ENCODE results near the gene ADAMTS2. TPM values are rescaled to one million over a fixed set of nuclear protein-coding genes. Genes with fewer than 3 reads are reported as not detected.

Gene ADAMTS2
- total RNA-seq, 1 donor from 2014 or later, result not detected

- DNase-seq (ENCODE audit: low spot score), result no peak
- intact Hi-C loops (cut with micrococcal nuclease), result no loop called here
- no peaks in the 10 kb centered on the region for H3K4me1 Mint-ChIP-seq (ENCODE audit: low read depth)
- no peak overlapping the region for H3K27ac Mint-ChIP-seq
- H3K4me3 Mint-ChIP-seq (ENCODE audit: low read depth), result no peak overlapping the region
- H3K27me3 Mint-ChIP-seq (ENCODE audit: low read depth), result no peaks in the 10 kb centered on the region
- H3K36me3 Mint-ChIP-seq (ENCODE audit: low read depth), result no peaks in the 10 kb centered on the region
- H3K9me3 Mint-ChIP-seq, result peaks cover 5% of the 10 kb centered on the region
Observed at GRCh38 chr5:179244044-179244443, 101.2 kb downstream of the ADAMTS2 start.

DNA sequence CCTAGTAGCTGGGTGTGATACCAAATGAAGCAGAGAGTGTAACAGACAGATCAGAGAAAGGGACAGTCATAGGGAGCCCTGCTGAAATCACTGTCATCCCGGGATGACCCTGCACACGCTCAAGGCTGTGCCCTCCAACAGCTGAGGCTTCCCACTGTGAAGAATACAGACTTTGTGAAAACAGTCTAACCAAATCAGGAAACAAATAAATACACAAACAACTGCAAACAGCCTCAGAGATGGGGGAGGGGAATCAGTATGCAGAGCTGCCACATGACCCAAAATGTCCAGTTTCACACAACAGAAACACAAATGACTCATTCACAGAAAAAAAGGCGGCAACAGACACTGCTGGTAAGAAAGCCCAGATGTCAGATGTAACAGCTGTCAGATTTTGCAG lies 101.9 kb downstream of the ADAMTS2 start:
- Mint-ChIP-seq H3K4me1 (ENCODE audit: low read depth) (no peaks in the 10 kb centered on the region), H3K36me3 (ENCODE audit: low read depth) (no peaks in the 10 kb centered on the region), H3K27ac (no peak overlapping the region), H3K9me3 (peaks cover 5% of the 10 kb centered on the region), H3K4me3 (ENCODE audit: low read depth) (no peak overlapping the region), H3K27me3 (ENCODE audit: low read depth) (no peaks in the 10 kb centered on the region)
- intact Hi-C loops (cut with micrococcal nuclease), result no loop called here
- no peak for DNase-seq (ENCODE audit: low spot score)

- Mint-ChIP-seq H3K27ac (no peak overlapping the region), H3K4me1 (ENCODE audit: low read depth) (no peaks in the 10 kb centered on the region), H3K4me3 (ENCODE audit: low read depth) (no peak overlapping the region), H3K27me3 (ENCODE audit: low read depth) (no peaks in the 10 kb centered on the region), H3K9me3 (peaks cover 5% of the 10 kb centered on the region), H3K36me3 (ENCODE audit: low read depth) (no peaks in the 10 kb centered on the region)
- no peak for DNase-seq (ENCODE audit: low spot score)
- intact Hi-C loops (cut with micrococcal nuclease), result no loop called here
Observed at GRCh38 chr5:179242676-179243075, 102.6 kb downstream of the ADAMTS2 start.

DNA sequence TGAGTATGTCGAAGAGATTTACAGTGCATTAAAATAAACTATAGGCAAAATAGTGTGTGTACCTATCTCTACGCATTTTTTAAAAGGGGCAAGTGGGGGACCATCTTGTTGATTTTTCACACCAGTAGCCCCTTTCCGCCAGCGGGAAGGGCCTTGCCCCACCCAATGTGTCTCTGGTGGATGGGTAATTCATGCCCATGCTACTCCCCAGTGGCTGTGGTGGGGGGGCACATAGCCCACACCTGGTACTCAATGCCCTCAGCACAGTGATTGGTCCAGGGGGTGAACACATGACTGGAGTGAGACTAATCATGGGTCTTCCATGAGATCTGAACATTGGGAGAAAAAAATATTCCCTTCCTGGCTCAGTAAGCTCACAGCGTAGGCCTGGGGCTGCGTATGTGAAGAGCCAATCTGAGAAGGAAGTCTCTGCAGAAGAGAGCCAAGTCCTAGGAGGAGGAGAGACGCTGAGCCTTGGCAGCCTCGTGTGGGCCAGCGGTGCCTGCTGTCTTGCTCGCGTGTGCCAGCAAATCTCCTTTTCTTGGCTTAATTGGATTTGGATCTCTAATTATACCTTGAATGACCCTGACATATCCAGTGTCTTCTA lies 103.4 kb downstream of the ADAMTS2 start:
- no peaks in the 10 kb centered on the region for H3K4me1 Mint-ChIP-seq (ENCODE audit: low read depth)
- H3K9me3 Mint-ChIP-seq, result peaks cover 5% of the 10 kb centered on the region
- no peak overlapping the region for H3K4me3 Mint-ChIP-seq (ENCODE audit: low read depth)
- H3K27ac Mint-ChIP-seq, result no peak overlapping the region
- no peak for DNase-seq (ENCODE audit: low spot score)
- intact Hi-C loops (cut with micrococcal nuclease), result no loop called here
- H3K36me3 Mint-ChIP-seq (ENCODE audit: low read depth), result no peaks in the 10 kb centered on the region
- H3K27me3 Mint-ChIP-seq (ENCODE audit: low read depth), result no peaks in the 10 kb centered on the region

DNA sequence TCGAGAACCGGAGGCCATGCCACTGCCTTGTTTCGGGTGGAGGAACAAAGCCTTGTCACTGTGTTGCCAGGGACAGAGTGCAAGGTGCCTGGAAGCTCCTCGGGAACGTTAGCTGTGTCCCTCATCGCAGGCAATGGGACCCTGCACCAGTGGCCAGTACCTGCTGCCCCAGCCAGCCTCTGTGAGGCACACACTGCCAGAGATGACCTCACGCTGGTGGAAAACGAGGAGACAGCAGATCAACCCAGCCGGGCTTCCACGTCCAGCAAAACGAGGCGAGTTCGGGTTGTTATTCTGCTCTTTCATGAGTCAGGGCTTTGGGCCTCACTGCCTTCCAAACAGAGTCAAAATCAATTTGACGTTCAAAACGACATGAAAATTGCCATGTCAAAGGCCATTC lies 104.1 kb downstream of the ADAMTS2 start:
- no peaks in the 10 kb centered on the region for H3K36me3 Mint-ChIP-seq (ENCODE audit: low read depth)
- no peak overlapping the region for H3K4me3 Mint-ChIP-seq (ENCODE audit: low read depth)
- H3K4me1 Mint-ChIP-seq (ENCODE audit: low read depth), result no peaks in the 10 kb centered on the region
- no peaks in the 10 kb centered on the region for H3K9me3 Mint-ChIP-seq
- no peak for DNase-seq (ENCODE audit: low spot score)
- no peak overlapping the region for H3K27ac Mint-ChIP-seq
- intact Hi-C loops (cut with micrococcal nuclease), result no loop called here
- no peaks in the 10 kb centered on the region for H3K27me3 Mint-ChIP-seq (ENCODE audit: low read depth)

- Mint-ChIP-seq H3K27me3 (ENCODE audit: low read depth) (no peaks in the 10 kb centered on the region), H3K4me1 (ENCODE audit: low read depth) (no peaks in the 10 kb centered on the region), H3K9me3 (no peaks in the 10 kb centered on the region), H3K27ac (no peak overlapping the region), H3K36me3 (ENCODE audit: low read depth) (no peaks in the 10 kb centered on the region), H3K4me3 (ENCODE audit: low read depth) (no peak overlapping the region)
- intact Hi-C loops (cut with micrococcal nuclease), result no loop called here
- no peak for DNase-seq (ENCODE audit: low spot score)
Observed at GRCh38 chr5:179240561-179240960, 104.7 kb downstream of the ADAMTS2 start.

- no peaks in the 10 kb centered on the region for H3K36me3 Mint-ChIP-seq (ENCODE audit: low read depth)
- no peaks in the 10 kb centered on the region for H3K27me3 Mint-ChIP-seq (ENCODE audit: low read depth)
- no peak for DNase-seq (ENCODE audit: low spot score)
- no peaks in the 10 kb centered on the region for H3K9me3 Mint-ChIP-seq
- no peak overlapping the region for H3K27ac Mint-ChIP-seq
- H3K4me3 Mint-ChIP-seq (ENCODE audit: low read depth), result no peak overlapping the region
- H3K4me1 Mint-ChIP-seq (ENCODE audit: low read depth), result no peaks in the 10 kb centered on the region
- intact Hi-C loops (cut with micrococcal nuclease), result no loop called here
Observed at GRCh38 chr5:179239256-179240135, 105.8 kb downstream of the ADAMTS2 start.

- Mint-ChIP-seq H3K4me1 (ENCODE audit: low read depth) (no peaks in the 10 kb centered on the region), H3K27me3 (ENCODE audit: low read depth) (no peaks in the 10 kb centered on the region), H3K27ac (no peak overlapping the region), H3K36me3 (ENCODE audit: low read depth) (no peaks in the 10 kb centered on the region), H3K4me3 (ENCODE audit: low read depth) (no peak overlapping the region), H3K9me3 (no peaks in the 10 kb centered on the region)
- no peak for DNase-seq (ENCODE audit: low spot score)
- intact Hi-C loops (cut with micrococcal nuclease), result no loop called here
Observed at GRCh38 chr5:179238628-179238970, 106.7 kb downstream of the ADAMTS2 start.

- no peak for DNase-seq (ENCODE audit: low spot score)
- Mint-ChIP-seq H3K4me1 (ENCODE audit: low read depth) (no peaks in the 10 kb centered on the region), H3K4me3 (ENCODE audit: low read depth) (no peak overlapping the region), H3K9me3 (no peaks in the 10 kb centered on the region), H3K27me3 (ENCODE audit: low read depth) (no peaks in the 10 kb centered on the region), H3K27ac (no peak overlapping the region), H3K36me3 (ENCODE audit: low read depth) (no peaks in the 10 kb centered on the region)
- intact Hi-C loops (cut with micrococcal nuclease), result no loop called here
Observed at GRCh38 chr5:179237770-179238627, 107.3 kb downstream of the ADAMTS2 start.

GRCh38 chr5:179235416-179236400 lies 109.6 kb downstream of the ADAMTS2 start:
- no peaks in the 10 kb centered on the region for H3K27me3 Mint-ChIP-seq (ENCODE audit: low read depth)
- no peaks in the 10 kb centered on the region for H3K9me3 Mint-ChIP-seq

GRCh38 chr5:179234563-179235135 lies 110.6 kb downstream of the ADAMTS2 start:
- no peaks in the 10 kb centered on the region for H3K4me1 Mint-ChIP-seq (ENCODE audit: low read depth)
- no peaks in the 10 kb centered on the region for H3K36me3 Mint-ChIP-seq (ENCODE audit: low read depth)
- DNase-seq (ENCODE audit: low spot score), result no peak
- no peaks in the 10 kb centered on the region for H3K27me3 Mint-ChIP-seq (ENCODE audit: low read depth)
- intact Hi-C loops (cut with micrococcal nuclease), result no loop called here
- no peak overlapping the region for H3K4me3 Mint-ChIP-seq (ENCODE audit: low read depth)
- H3K27ac Mint-ChIP-seq, result no peak overlapping the region
- no peaks in the 10 kb centered on the region for H3K9me3 Mint-ChIP-seq

More at GRCh38 chr5:179235416-179236400, 109.6 kb downstream of the ADAMTS2 start:
- intact Hi-C loops (cut with micrococcal nuclease), result no loop called here
- H3K36me3 Mint-ChIP-seq (ENCODE audit: low read depth), result no peaks in the 10 kb centered on the region
- no peaks in the 10 kb centered on the region for H3K4me1 Mint-ChIP-seq (ENCODE audit: low read depth)
- no peak overlapping the region for H3K27ac Mint-ChIP-seq
- H3K4me3 Mint-ChIP-seq (ENCODE audit: low read depth), result no peak overlapping the region
- no peak for DNase-seq (ENCODE audit: low spot score)

All from activated T-helper 2 cell treated with anti-CD3 and anti-CD28 coated beads, Interferon-gamma antibody, Interleukin-2, Interleukin-4, amounts not matched to agents 10 μg/mL and 5 μg/mL and 100 μg/mL, durations not matched to agents 14 hours and 24 hours and 36 hours (primary cell).